Measurements from ENCODE around the gene TMEM165.

- TF ChIP-seq, protein P1, sequence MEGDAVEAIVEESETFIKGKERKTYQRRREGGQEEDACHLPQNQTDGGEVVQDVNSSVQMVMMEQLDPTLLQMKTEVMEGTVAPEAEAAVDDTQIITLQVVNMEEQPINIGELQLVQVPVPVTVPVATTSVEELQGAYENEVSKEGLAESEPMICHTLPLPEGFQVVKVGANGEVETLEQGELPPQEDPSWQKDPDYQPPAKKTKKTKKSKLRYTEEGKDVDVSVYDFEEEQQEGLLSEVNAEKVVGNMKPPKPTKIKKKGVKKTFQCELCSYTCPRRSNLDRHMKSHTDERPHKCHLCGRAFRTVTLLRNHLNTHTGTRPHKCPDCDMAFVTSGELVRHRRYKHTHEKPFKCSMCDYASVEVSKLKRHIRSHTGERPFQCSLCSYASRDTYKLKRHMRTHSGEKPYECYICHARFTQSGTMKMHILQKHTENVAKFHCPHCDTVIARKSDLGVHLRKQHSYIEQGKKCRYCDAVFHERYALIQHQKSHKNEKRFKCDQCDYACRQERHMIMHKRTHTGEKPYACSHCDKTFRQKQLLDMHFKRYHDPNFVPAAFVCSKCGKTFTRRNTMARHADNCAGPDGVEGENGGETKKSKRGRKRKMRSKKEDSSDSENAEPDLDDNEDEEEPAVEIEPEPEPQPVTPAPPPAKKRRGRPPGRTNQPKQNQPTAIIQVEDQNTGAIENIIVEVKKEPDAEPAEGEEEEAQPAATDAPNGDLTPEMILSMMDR (IDR thresholded peaks at IDR 0.05), result no peak
- TF ChIP-seq POLR2A (IDR thresholded peaks at IDR 0.05), result no peak
Observed at GRCh38 chr4:55437823-55438222, 42.1 kb downstream of the TMEM165 start.
